Measurements from ENCODE around the gene MRPL2.
A peak's percentile ranks its signal among the peaks of the same experiment; 100 is the strongest.

The MRPL2 gene

DNA sequence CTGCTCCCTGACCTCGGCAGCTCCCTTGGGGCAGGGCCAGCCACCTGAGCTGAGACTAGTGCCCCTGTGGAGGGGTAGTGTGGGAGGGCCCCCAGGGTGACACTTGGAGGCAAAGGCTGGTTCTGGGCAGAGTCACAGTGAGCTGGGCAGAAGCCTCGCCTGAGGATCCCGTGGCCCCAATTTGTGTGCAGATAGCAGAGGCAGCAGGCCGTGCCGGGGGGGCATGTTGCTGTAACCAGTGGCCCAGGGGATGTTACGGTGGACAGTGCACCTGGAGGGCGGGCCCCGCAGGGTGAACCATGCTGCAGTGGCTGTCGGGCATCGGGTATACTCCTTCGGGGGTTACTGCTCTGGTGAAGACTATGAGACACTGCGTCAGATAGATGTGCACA lies 42.3 kb downstream of the MRPL2 start:
- DNase-seq, result no peak

DNA sequence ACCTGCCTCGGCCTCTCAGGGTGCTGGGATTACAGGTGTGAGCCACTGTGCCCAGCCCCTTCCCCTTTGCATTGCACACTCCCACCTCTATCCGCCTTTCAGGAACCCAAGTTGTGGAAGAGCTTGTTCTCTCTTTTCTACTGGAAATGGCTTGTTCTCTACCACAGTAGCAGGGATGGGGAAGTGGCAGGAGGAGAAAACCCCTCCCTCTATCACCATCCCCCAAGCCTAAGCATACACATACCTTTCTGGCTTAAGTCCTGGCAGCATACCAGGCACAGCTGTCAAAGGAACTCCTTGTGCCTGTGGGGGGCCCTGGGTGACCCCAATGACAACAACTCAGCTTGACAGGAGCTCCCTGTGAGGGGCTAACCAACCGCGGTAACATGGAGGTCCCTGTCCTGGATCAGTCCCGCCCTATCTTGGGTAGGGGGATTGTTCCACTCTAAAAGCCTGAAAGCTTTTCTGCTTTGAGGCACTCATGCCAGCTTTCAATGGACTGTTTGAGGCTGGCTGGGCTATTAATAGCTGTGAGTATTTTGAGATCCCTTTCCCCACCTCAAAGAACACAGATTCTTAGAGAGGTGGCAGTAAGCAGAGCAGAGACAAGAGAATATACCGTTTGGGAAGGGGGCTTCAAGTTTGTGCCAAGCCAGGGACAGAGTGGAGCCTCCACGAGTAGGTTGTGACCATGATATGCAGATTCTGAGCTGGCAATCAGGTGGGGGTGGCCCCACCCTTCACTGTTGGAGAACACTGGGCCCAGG lies 42.9 kb downstream of the MRPL2 start:
- DNase-seq, result no peak

- DNase-seq, result no peak
Measured at GRCh38 chr6:43014434-43014909, 44.8 kb downstream of the MRPL2 start.

DNA sequence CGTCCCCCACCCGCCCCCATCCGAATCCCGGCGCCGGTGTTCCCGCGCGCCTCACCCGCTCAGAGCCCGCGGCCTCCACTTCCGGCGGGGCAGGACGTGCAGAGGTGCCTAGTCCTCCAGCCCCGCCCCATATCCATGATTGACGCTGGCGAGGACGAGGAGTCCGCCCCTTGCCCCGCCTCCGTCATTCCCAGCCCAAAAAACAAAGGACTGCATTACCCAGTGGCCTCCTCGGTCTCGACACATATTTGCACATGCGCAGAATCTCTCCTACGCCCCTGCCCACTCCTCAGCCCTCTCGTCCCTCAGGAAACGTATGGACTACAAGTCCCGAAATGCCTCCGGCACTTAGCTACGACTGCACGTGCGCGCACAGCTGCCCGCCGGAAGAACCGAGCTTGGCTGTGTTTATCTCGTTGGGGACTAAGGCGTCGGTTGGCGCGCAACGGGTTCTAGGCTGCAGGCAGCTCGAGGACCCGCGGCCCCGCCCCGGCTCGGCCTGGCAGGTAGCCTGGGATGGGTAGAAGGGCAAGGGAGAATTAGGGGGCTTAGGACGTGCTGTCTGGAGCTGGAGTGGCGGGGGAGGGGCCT lies 45.3 kb downstream of the MRPL2 start, which contains the start of the genes KLHDC3 and MEA1:
KLHDC3 (plus strand) TSS at position 407 of the 591 bp plus-strand sequence. CDS start 2,944 bp downstream, outside the sequence.
MEA1 (minus strand) TSS at position 104 of the 591 bp plus-strand sequence. CDS start 133 bp downstream, outside the sequence.
- DNase-seq, result peak; percentile 100

DNA sequence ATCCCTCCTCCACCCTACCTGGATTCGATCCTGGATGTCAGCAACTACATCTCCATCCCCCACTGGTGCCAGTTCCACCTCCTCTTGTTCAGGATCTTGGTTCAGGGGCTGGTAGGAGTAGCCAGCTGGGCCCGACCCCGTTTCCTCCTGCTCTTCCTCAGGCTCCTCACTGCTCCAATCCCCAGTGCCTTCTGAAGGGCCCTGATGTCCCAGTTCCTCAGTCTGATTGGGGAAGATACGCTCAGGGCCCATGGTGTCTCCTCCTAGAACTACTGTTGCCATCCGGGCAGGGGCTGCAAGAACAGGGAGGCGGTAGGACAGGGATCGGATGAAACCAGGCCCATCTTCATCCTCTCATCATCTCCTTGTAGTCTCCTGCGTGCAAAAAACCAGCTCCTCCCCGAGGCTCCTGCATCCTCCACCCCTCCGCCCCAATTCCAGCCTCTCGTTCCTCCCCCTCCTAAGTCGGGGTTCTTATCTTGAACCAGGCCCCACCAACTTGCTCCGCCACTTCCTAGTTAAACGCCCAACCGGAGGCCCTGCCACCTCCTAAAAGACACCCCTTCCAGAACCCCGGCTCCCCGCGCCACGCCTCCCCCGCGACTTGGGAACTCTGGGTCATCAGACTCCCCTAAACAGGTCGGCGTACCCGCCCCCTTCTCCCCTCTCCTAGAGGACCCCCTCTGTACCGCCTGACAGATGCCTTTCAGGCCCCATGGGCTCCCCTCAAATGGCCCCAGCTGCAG lies 46.0 kb downstream of the MRPL2 start:
- DNase-seq, result no peak

GRCh38 chr6:43012364-43012763 lies 46.9 kb downstream of the MRPL2 start:
- DNase-seq, result no peak

- DNase-seq, result no peak
Measured at GRCh38 chr6:43011207-43011606, 48.0 kb downstream of the MRPL2 start.

DNA sequence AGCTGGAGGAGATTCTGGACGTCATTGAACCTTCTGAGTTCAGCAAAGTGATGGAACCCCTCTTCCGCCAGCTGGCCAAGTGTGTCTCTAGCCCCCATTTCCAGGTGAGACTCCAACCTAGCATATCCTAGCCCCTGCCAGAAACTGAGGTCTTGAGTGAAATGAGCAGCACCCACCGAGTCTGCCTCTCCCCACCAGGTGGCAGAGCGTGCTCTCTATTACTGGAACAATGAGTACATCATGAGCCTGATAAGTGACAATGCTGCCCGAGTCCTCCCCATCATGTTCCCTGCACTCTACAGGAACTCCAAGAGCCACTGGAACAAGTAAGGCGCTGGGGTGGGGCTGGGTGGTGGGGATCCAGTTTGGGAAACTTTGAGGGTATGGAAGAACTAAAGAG lies 50.1 kb downstream of the MRPL2 start:
- DNase-seq, result peak; percentile 14

GRCh38 chr6:43007126-43007525 lies 52.1 kb downstream of the MRPL2 start:
- DNase-seq, result no peak

DNA sequence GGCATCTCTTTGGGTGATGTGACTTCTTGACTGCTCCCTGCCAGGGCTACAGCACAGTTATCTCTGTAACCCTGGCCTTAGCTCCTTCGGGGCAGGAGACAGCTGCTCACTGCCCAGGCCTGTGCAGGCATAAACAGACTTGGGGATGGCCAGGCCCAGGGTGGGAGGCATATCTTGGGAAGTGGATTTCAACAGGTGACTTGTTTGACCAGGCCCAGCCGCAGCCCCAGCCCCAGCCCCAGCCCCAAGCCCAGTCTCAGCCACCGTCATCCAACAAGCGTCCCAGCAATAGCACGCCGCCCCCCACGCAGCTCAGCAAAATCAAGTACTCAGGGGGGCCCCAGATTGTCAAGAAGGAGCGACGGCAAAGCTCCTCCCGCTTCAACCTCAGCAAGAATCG lies 53.0 kb downstream of the MRPL2 start:
- DNase-seq, result no peak

- no peak for DNase-seq
Measured at GRCh38 chr6:43005844-43006243, 53.4 kb downstream of the MRPL2 start.
